Transverse colon (tissue), 4 donors: ENCODE data around the gene WDR5.

ENCODE experiments used
- EP300 ChIP-seq: sonication (generic); formaldehyde crosslinking; IDR thresholded peaks from one replicate; pipeline ENCODE4 v1.6.1; 2017; ENCODE audit warnings: antibody characterized with exemption, low read depth
- POLR2A ChIP-seq: fragments of 450-650 bp; IDR thresholded peaks from one replicate; pipeline ENCODE4 v1.6.1; 2016; ENCODE audit warnings: antibody characterized with exemption, mild to moderate bottlenecking, moderate library complexity
- POLR2AphosphoS5 ChIP-seq, 3 donors: sonication (generic); formaldehyde crosslinking; IDR thresholded peaks; one replicate each; pipeline ENCODE4 v1.6.1; 2016; ENCODE audit warnings: antibody characterized with exemption in 3 of 3
- TF ChIP-seq, protein P1 (sequence below), 5 experiments: fragments of 200-600 bp in 3 of 5; fragments of 450-650 bp in 2 of 5; sonication (generic) in 3 of 5; IDR thresholded peaks; 1 replicate in 2 of 5; 2 replicates in 3 of 5; pipeline ENCODE4 v1.5.1; 2016 to 2017; ENCODE audit warnings: antibody characterized with exemption in 5 of 5, inconsistent platforms in 3 of 5, mild to moderate bottlenecking in 2 of 5, moderate library complexity in 1 of 5

DNA sequence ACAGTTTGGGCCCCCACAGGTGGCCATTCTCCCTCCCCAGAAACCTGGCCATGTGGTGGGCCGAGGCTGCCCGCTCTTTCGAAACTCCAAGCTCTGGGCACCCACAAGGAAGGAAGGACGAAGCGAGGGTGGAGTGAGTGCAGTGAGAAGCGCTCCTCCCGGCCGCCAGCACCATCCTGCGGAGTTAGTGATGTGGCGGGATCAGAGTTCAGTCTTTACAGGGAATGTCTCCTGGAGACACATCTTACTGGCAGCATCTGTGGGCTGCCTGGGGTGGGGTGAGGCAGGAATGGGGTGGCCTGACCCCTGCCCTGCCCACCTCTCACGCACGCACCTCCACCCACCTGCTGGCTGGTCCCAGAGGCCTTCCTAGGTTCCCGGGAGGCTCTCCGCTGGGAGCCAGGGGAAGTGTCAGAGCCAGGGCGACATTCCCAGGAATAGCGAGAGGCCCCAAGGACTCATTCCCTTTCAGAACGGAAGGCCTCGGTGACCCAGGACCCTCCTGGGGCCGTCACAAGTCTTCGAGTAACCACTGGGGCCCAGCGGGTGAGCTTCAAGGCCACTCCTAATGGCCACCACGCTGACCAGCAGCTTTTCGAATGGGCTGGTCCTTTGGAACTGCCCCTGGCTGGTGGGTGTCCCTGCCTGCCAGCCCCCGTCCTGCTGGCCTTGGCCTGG lies 34.0 kb downstream of the WDR5 start:
- TF ChIP-seq, protein P1, sequence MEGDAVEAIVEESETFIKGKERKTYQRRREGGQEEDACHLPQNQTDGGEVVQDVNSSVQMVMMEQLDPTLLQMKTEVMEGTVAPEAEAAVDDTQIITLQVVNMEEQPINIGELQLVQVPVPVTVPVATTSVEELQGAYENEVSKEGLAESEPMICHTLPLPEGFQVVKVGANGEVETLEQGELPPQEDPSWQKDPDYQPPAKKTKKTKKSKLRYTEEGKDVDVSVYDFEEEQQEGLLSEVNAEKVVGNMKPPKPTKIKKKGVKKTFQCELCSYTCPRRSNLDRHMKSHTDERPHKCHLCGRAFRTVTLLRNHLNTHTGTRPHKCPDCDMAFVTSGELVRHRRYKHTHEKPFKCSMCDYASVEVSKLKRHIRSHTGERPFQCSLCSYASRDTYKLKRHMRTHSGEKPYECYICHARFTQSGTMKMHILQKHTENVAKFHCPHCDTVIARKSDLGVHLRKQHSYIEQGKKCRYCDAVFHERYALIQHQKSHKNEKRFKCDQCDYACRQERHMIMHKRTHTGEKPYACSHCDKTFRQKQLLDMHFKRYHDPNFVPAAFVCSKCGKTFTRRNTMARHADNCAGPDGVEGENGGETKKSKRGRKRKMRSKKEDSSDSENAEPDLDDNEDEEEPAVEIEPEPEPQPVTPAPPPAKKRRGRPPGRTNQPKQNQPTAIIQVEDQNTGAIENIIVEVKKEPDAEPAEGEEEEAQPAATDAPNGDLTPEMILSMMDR (IDR thresholded peaks at IDR 0.05), result no peak
- no peak for TF ChIP-seq POLR2AphosphoS5 (IDR thresholded peaks at IDR 0.05)
- TF ChIP-seq POLR2A, result no peak
- no peak for TF ChIP-seq EP300
